ENCODE results near the gene DCAF7.

Gene DCAF7

GRCh38 chr17:63579633-63580032 is 29.4 kb downstream of the DCAF7 start:
- no peak for DNase-seq (ENCODE audit: low spot score)

DNA sequence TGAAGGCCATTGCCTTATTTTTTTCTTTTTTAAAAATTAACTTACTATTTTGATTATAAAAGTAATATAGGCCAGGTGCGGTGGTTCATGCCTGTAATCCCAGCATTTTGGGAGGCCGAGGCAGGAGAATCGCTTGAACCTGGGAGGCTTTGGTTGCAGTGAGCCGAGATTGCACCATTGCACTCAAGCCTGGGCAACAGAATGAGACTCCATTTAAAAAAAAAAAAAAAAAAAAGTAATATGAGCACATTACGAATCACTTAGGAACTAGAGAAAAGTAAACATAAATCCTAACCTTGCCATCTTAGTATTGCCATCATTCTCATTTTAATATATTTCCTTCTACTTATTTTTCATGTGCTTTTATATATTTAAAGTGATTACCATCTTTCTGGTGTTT is 37.5 kb downstream of the DCAF7 start:
- DNase-seq (ENCODE audit: low spot score) (no peak), FAIRE-seq (no peak)

More at GRCh38 chr17:63579633-63580032, 29.4 kb downstream of the DCAF7 start:
- no peak for FAIRE-seq

DNA sequence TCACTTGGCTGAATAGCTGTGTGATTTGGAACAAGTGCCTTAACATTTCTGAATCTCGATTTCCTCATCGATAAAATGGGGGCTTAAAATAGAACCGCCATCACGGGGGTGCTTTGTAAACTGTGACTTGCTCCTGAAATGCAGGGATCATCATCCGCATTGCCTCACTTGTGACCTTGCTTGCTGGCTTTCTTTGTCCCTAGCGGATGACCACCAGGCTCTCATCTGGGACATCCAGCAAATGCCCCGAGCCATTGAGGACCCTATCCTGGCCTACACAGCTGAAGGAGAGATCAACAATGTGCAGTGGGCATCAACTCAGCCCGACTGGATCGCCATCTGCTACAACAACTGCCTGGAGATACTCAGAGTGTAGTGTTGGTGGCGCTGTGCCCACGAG is 38.5 kb downstream of the DCAF7 start:
- no peak for DNase-seq (ENCODE audit: low spot score)
- FAIRE-seq, result no peak

DNA sequence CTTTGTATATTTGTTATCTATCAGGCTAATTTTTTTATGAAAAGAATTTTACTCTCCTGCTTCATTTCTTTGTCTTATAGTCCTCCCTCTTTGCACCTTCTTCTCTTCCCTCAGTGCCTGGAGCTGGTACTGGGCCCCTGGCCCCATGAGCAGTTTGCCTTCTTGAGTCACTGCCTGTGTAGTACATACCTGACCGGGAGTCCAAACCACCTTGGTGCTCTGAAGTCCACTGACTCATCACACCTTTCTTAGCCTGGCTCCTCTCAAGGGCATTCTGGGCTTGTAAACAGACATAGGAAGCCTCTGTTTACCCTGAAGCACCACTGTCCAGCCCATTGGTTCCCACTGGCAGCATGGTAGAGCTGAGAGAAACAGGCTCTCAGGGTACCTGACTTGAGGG is 39.4 kb downstream of the DCAF7 start:
- DNase-seq (ENCODE audit: low spot score), result no peak
- no peak for FAIRE-seq

- no peak for DNase-seq (ENCODE audit: low spot score)
- peak; percentile 37 for FAIRE-seq
Observed at GRCh38 chr17:63592797-63593196, 42.5 kb downstream of the DCAF7 start.

- DNase-seq (ENCODE audit: low spot score), result no peak
- no peak for FAIRE-seq
Observed at GRCh38 chr17:63595132-63595531, 44.9 kb downstream of the DCAF7 start.

DNA sequence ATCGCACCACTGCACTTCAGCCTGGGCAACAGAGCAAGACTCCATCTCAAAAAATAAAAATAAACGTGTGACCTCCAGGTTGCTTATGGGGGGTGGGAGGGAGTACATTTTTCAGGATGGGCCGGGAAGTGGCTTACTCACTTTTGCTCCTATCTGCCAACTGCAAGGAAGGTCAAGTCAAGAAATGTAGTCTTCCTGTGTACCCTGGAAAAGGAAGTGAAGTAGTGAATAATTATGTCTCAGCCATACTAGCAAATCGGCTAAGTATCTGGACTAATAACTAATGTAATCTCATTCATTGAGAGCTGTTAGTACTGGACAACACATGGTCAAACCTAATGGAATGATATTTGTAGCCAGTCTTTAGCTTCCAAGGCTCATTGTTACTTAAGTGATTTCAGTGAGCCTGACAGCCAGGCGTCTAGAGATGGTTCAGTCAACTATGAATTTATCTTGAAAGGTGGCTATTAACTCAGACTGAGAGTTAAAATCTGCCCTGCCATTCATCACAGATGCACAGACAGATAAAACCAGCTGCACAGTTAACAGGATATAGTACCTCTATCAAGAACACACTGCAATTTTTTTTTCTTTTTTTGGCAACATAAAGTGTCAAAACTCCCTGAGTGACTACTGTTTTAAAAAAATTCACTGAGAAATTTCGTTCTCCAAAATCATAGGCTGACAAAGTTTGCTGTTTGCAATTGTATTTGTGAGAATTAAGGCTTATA is 46.7 kb downstream of the DCAF7 start:
- FAIRE-seq, result no peak
- DNase-seq (ENCODE audit: low spot score), result no peak

- FAIRE-seq (no peak), DNase-seq (ENCODE audit: low spot score) (no peak)
Observed at GRCh38 chr17:63598281-63598680, 48.0 kb downstream of the DCAF7 start.

DNA sequence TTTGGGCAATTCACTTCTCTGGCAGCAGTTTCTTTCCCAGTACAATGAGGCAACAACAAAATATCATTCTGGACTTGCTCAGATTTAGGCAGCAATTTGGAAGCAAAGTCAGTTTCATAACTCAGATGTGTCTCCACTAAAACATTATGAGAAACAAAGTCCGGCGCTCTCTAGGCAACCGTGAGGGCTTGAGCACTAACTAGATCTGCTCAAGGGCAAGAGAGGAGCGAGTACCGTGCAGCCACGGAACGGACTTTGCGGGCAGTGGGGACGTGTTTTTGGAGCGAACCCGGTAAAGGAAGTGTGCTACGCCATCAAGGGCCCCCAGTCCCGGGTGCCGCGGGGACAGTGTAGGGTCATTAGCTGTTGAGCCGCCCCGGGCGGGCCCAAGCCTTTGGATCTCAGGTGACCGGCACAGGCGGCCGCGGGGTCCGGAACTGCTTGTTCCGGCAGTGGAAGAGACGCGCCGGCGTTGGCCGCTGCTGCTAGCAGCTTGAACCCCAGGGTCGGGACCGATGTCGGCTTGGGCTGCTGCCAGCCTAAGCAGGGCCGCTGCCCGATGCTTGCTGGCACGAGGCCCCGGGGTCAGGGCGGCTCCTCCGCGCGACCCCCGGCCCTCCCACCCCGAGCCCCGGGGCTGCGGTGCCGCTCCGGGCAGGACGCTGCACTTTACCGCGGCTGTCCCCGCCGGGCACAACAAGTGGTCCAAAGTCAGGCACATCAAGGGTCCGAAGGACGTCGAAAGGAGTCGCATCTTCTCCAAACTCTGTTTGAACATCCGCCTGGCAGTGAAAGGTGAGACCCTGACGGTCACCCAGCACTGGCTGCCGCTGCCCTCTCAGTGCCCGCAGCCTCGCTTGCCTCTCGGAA is 50.5 kb downstream of the DCAF7 start, which contains the start of gene TACO1:
Gene TACO1, plus strand, starts transcription at position 327 of the 870 bp plus-strand sequence. Its CDS starts 189 bp downstream, at position 516.
- DNase-seq (ENCODE audit: low spot score) (peak; percentile 92), FAIRE-seq (peak; percentile 9)

- no peak for FAIRE-seq
- DNase-seq (ENCODE audit: low spot score), result no peak
Observed at GRCh38 chr17:63601439-63602371, 51.4 kb downstream of the DCAF7 start.

GRCh38 chr17:63609816-63610573 is 59.7 kb downstream of the DCAF7 start:
- FAIRE-seq (peak; percentile 37), DNase-seq (ENCODE audit: low spot score) (no peak)

DNA sequence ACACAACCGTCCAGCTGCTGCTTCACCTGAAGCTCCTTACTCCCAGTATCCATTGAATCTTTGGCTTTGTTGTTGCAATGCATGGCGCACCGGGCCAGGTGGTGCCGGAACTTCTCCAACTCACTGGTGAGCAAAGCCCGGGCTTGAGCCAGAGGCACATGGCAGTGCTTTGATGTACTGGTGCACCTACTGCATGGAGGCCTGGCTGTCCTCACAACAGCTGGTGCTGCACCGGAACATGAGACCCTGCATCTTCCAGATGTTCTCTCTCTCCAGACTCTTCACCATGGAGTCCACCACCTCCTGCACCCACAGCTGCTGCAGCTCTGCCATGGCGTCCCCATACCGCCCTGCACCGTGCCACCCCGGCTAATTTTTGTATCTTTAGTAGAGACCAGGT is 60.6 kb downstream of the DCAF7 start:
- FAIRE-seq (no peak), DNase-seq (ENCODE audit: low spot score) (no peak)

DNA sequence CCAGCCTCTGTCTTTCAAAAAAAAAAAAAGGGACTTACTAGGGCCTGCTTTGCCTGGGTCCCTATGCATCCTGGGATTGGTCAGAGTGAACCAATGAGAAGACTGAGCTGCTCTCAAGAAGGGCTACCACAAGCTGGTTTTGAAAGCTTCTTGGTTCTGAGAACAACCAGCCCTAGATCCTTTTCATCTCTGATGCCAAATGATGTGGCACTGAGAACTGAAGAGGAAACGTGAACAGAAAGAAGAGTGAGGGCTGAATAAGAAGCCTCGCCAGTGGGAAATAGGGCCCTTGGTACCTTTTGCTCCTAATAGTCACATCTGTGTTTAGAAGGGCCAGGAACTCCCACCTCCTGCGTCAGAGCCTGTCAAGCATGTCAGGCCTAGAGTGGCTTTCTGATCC is 61.1 kb downstream of the DCAF7 start:
- FAIRE-seq, result no peak
- DNase-seq (ENCODE audit: low spot score), result no peak

DNA sequence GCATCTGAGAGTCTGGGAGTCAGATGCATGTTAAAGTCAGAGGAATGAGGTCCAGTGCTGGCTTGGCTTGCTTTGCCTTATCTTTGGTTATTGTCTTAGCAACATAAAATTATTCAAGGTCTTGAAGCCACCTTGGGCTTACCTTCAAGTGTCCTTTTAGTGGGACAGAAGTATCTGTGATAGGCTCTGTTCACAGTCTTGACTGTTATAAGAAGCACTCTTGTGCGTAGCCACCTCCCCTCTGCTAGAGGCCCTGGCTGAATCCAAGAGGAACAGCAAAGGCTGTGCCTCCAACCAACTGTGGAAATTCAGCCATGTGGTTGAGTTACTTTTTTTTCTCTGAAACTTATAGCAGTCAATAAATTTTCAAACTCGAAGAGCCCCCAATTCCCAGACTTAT is 63.4 kb downstream of the DCAF7 start:
- FAIRE-seq (no peak), DNase-seq (ENCODE audit: low spot score) (no peak)

GRCh38 chr17:63621229-63621683 is 71.0 kb downstream of the DCAF7 start:
- FAIRE-seq (no peak), DNase-seq (ENCODE audit: low spot score) (no peak)

GRCh38 chr17:63621684-63622573 is 71.7 kb downstream of the DCAF7 start, which contains the start of gene MAP3K3:
Gene MAP3K3 (plus strand): TSS chr17:63622417. CDS start chr17:63622760, 343 bp downstream.
- FAIRE-seq, result peak; percentile 94

GRCh38 chr17:63622574-63623390 is 72.5 kb downstream of the DCAF7 start:
- FAIRE-seq, result no peak
- peak; percentile 81 for DNase-seq (ENCODE audit: low spot score)

More at GRCh38 chr17:63621684-63622573, 71.7 kb downstream of the DCAF7 start, which contains the start of gene MAP3K3:
- DNase-seq (ENCODE audit: low spot score), result peak; percentile 100

- no peak for DNase-seq (ENCODE audit: low spot score)
- no peak for FAIRE-seq
Observed at GRCh38 chr17:63623786-63624530, 73.7 kb downstream of the DCAF7 start.

Data from urothelium cell line (cell line).